ENCODE measurements around the gene AMOTL1.

The AMOTL1 gene

DNA sequence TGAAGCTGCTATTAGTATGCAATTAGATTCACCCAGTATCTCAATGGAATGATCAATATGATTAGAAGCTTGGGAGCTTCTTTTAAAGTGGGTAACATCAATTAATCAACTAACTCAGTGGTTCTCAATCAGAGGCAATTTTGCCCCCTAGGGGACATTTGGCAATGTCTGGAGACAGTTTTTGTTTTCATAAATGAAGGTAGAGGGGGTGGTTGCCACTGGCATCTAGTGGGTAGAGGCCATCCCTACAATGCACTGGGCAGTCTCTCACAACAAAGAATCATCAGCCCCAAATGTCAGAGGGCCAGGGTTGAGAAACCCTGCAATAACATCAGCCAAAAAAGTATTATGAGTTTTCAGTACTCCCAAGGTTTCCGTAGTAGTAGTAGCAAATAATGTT is 5.9 kb upstream of the AMOTL1 start:
- no peak overlapping the region for H3K27ac ChIP-seq (replicated peaks)
- no peak overlapping the region for H3K4me3 ChIP-seq (replicated peaks; ENCODE audit: insufficient read depth, low read length)
- peaks cover 21% of the 10 kb centered on the region for H3K27me3 ChIP-seq (ENCODE audit: insufficient read depth, poor library complexity, severe bottlenecking)
- peak in 1 of 2 experiments; percentile 3 for DNase-seq (ENCODE audit: low read depth in 1 of 2, low spot score in 1 of 2)
- TF ChIP-seq, protein P1, sequence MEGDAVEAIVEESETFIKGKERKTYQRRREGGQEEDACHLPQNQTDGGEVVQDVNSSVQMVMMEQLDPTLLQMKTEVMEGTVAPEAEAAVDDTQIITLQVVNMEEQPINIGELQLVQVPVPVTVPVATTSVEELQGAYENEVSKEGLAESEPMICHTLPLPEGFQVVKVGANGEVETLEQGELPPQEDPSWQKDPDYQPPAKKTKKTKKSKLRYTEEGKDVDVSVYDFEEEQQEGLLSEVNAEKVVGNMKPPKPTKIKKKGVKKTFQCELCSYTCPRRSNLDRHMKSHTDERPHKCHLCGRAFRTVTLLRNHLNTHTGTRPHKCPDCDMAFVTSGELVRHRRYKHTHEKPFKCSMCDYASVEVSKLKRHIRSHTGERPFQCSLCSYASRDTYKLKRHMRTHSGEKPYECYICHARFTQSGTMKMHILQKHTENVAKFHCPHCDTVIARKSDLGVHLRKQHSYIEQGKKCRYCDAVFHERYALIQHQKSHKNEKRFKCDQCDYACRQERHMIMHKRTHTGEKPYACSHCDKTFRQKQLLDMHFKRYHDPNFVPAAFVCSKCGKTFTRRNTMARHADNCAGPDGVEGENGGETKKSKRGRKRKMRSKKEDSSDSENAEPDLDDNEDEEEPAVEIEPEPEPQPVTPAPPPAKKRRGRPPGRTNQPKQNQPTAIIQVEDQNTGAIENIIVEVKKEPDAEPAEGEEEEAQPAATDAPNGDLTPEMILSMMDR (IDR thresholded peaks at IDR 0.05; ENCODE audit: insufficient read depth, low read length), result no peak
- TF ChIP-seq SPI1 (IDR thresholded peaks at IDR 0.05; ENCODE audit: borderline replicate concordance, low read depth) (no peak), GABPA (IDR thresholded peaks at IDR 0.05; ENCODE audit: low read depth) (no peak), POLR2AphosphoS5 (IDR thresholded peaks at IDR 0.05; ENCODE audit: low read depth) (no peak)
- TF ChIP-seq, protein P2, sequence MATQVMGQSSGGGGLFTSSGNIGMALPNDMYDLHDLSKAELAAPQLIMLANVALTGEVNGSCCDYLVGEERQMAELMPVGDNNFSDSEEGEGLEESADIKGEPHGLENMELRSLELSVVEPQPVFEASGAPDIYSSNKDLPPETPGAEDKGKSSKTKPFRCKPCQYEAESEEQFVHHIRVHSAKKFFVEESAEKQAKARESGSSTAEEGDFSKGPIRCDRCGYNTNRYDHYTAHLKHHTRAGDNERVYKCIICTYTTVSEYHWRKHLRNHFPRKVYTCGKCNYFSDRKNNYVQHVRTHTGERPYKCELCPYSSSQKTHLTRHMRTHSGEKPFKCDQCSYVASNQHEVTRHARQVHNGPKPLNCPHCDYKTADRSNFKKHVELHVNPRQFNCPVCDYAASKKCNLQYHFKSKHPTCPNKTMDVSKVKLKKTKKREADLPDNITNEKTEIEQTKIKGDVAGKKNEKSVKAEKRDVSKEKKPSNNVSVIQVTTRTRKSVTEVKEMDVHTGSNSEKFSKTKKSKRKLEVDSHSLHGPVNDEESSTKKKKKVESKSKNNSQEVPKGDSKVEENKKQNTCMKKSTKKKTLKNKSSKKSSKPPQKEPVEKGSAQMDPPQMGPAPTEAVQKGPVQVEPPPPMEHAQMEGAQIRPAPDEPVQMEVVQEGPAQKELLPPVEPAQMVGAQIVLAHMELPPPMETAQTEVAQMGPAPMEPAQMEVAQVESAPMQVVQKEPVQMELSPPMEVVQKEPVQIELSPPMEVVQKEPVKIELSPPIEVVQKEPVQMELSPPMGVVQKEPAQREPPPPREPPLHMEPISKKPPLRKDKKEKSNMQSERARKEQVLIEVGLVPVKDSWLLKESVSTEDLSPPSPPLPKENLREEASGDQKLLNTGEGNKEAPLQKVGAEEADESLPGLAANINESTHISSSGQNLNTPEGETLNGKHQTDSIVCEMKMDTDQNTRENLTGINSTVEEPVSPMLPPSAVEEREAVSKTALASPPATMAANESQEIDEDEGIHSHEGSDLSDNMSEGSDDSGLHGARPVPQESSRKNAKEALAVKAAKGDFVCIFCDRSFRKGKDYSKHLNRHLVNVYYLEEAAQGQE (IDR thresholded peaks at IDR 0.05; ENCODE audit: insufficient replicate concordance, low read depth), result no peak

DNA sequence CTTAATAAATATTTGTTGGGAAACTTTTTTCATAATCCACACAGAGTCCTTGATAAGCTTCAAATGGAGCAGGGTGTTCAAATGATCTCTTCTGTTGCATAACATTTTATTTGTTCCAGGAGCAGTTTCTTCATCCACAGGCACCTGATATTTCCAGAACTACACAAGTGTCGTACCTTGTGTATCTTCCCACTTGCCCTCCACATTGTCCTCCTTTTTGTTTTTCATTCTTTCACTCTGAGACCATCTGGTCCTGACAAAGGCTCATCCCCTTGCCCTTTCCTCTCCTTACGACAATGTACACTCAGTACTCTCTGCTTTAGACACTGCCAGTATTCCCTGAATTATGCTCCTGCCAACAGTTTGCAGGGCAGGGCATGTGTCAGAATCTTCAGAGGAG is 5.2 kb upstream of the AMOTL1 start:
- no peak for DNase-seq (ENCODE audit: low read depth in 1 of 2, low spot score in 1 of 2)
- Histone ChIP-seq H3K4me3 (replicated peaks; ENCODE audit: insufficient read depth, low read length) (no peak overlapping the region), H3K27me3 (ENCODE audit: insufficient read depth, poor library complexity, severe bottlenecking) (peaks cover 29% of the 10 kb centered on the region), H3K27ac (replicated peaks) (no peak overlapping the region)
- TF ChIP-seq POLR2AphosphoS5 (IDR thresholded peaks at IDR 0.05; ENCODE audit: low read depth) (no peak), GABPA (IDR thresholded peaks at IDR 0.05; ENCODE audit: low read depth) (no peak), SPI1 (IDR thresholded peaks at IDR 0.05; ENCODE audit: borderline replicate concordance, low read depth) (no peak)
- TF ChIP-seq, protein P1 (IDR thresholded peaks at IDR 0.05; ENCODE audit: insufficient read depth, low read length), result no peak
- TF ChIP-seq, protein P2 (IDR thresholded peaks at IDR 0.05; ENCODE audit: insufficient replicate concordance, low read depth), result no peak

DNA sequence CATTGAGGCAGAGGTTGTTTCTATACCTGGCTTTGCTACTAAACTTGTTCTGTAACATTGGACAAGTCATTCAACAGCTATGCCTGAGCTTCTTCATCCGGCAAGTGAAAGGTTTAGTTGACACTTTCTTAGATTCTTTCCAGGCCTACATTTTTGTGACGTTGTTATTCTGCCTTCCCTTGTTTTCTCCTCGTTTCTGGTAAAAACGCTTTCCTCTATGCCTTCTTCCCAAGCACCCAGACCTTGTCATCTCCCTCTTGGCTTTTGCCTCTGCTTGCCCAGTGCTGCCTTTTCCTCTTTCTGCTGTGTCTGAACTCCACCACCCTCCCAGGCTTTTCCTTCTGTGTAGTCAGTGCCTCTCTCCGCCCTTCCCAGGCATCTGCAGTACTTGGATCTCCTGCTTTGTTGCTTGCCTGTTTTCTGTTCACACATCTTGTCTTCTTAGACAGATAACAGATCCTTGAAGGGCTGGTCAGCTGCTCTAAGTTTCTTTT is 1.4 kb upstream of the AMOTL1 start:
- DNase-seq (ENCODE audit: low read depth in 1 of 2, low spot score in 1 of 2), result no peak

More for the DNA sequence above, 1.4 kb upstream of the AMOTL1 start:
- Histone ChIP-seq H3K27ac (replicated peaks) (no peak overlapping the region), H3K27me3 (ENCODE audit: insufficient read depth, poor library complexity, severe bottlenecking) (peaks cover 55% of the 10 kb centered on the region), H3K4me3 (replicated peaks; ENCODE audit: insufficient read depth, low read length) (no peak overlapping the region)
- TF ChIP-seq GABPA (IDR thresholded peaks at IDR 0.05; ENCODE audit: low read depth), result no peak
- TF ChIP-seq, protein P1 (IDR thresholded peaks at IDR 0.05; ENCODE audit: insufficient read depth, low read length), result no peak
- TF ChIP-seq, protein P2 (IDR thresholded peaks at IDR 0.05; ENCODE audit: insufficient replicate concordance, low read depth), result no peak
